ENCODE data around the gene SLC38A11. TPM values are rescaled to one million over a fixed set of nuclear protein-coding genes. Genes with fewer than 3 reads are reported as not detected.

Gene SLC38A11
- polyA plus RNA-seq, 1 experiment: 0.52 TPM

- POLR2A ChIA-PET: no interaction called here
- CTCF ChIA-PET: interaction anchor here (1.1 kb wide), 1 partner anchor 179 kb away, joined by 5 read pairs; no protein-coding TSS in a partner anchor
- no peaks in the 10 kb centered on the region for H3K9me3 ChIP-seq (ENCODE audit: control insufficient read depth, insufficient read depth, low read length)
- no peak overlapping the region for H3K27ac ChIP-seq (ENCODE audit: low read depth, low read length)
- H3K4me3 ChIP-seq (ENCODE audit: low read depth, low read length): no peak overlapping the region
- peak; percentile 52 for TF ChIP-seq CTCF (IDR thresholded peaks at IDR 0.05; ENCODE audit: low read depth, low read length)
- DNase-seq (ENCODE audit: low read depth, low spot score): no peak
- no peaks in the 10 kb centered on the region for H3K27me3 ChIP-seq (ENCODE audit: control insufficient read depth, insufficient read depth, low read length)
Observed at GRCh38 chr2:164917296-164917903, 37.9 kb downstream of the SLC38A11 start.

DNA sequence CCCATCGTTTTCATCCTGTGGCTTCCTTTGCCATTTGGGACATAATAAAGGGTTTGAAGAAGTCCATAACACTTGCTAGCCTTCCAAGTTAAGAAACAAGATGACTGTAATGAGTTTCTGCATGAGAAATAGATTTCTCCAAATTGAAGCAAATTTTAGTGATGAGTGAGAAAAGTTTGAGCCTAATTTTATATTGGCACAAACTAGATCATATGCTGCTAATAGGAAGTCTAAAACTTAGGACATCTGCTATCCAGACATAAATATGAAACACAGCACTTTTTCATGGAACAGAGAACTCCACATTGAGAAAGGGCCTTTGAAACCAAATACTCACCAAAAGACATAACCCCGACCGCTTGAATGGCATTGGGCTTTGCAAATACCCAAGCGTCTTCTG lies 39.8 kb downstream of the SLC38A11 start:
- ChIA-PET POLR2A (no interaction called here), CTCF (no interaction called here)
- no peak for TF ChIP-seq CTCF (IDR thresholded peaks at IDR 0.05; ENCODE audit: low read depth, low read length)
- Histone ChIP-seq H3K27ac (ENCODE audit: low read depth, low read length) (no peak overlapping the region), H3K4me3 (ENCODE audit: low read depth, low read length) (no peak overlapping the region), H3K9me3 (ENCODE audit: control insufficient read depth, insufficient read depth, low read length) (no peaks in the 10 kb centered on the region), H3K27me3 (ENCODE audit: control insufficient read depth, insufficient read depth, low read length) (no peaks in the 10 kb centered on the region)
- no peak for DNase-seq (ENCODE audit: low read depth, low spot score)

- POLR2A ChIA-PET: no interaction called here
- no peak overlapping the region for H3K27ac ChIP-seq (ENCODE audit: low read depth, low read length)
Observed at GRCh38 chr2:164913640-164914350, 41.5 kb downstream of the SLC38A11 start.

DNA sequence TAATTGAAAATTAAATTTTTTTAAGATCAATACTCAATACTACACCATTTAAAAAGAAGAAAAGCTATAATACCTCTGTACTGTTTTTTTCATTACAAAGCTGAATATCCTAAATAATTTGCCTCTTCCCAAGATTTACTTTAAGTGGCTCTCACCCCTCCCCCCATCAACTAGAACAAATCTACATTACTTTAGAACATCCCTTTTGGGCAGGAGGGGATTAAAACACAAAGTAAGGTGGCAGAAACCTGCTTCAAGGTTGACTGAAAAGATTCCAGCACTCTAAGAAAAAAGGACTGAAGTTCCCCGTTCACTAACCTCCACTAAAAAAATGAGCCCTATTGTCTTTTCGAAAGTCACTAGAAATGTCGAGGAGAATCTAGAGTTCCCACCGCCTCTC lies 42.3 kb downstream of the SLC38A11 start:
- Histone ChIP-seq H3K4me3 (ENCODE audit: low read depth, low read length) (no peak overlapping the region), H3K27ac (ENCODE audit: low read depth, low read length) (no peak overlapping the region), H3K27me3 (ENCODE audit: control insufficient read depth, insufficient read depth, low read length) (no peaks in the 10 kb centered on the region), H3K9me3 (ENCODE audit: control insufficient read depth, insufficient read depth, low read length) (no peaks in the 10 kb centered on the region)
- ChIA-PET CTCF (interaction anchor here (0.7 to 2.4 kb wide), 9 partner anchors 9 to 177 kb away, joined by 3 to 16 read pairs (median 5); partner anchors contain the start of gene COBLL1), POLR2A (no interaction called here)
- TF ChIP-seq CTCF (IDR thresholded peaks at IDR 0.05; ENCODE audit: low read depth, low read length): no peak
- no peak for DNase-seq (ENCODE audit: low read depth, low spot score)

More at GRCh38 chr2:164913640-164914350, 41.5 kb downstream of the SLC38A11 start:
- peak; percentile 30; the same call in 1 of the 2 replicates for TF ChIP-seq CTCF (IDR thresholded peaks at IDR 0.05; ENCODE audit: low read depth, low read length)
- CTCF ChIA-PET: interaction anchor here (0.6 to 2.4 kb wide), 11 partner anchors 8 to 1137 kb away, joined by 3 to 16 read pairs (median 5); partner anchors contain the start of gene COBLL1
- no peak for DNase-seq (ENCODE audit: low read depth, low spot score)
- H3K27me3 ChIP-seq (ENCODE audit: control insufficient read depth, insufficient read depth, low read length): no peaks in the 10 kb centered on the region
- H3K4me3 ChIP-seq (ENCODE audit: low read depth, low read length): no peak overlapping the region
- H3K9me3 ChIP-seq (ENCODE audit: control insufficient read depth, insufficient read depth, low read length): no peaks in the 10 kb centered on the region

- no peak for TF ChIP-seq CTCF (IDR thresholded peaks at IDR 0.05; ENCODE audit: low read depth, low read length)
- ChIA-PET CTCF (interaction anchor here (2.4 kb wide), 1 partner anchor 174 kb away, joined by 7 read pairs; no protein-coding TSS in a partner anchor), POLR2A (no interaction called here)
- no peaks in the 10 kb centered on the region for H3K9me3 ChIP-seq (ENCODE audit: control insufficient read depth, insufficient read depth, low read length)
- no peak for DNase-seq (ENCODE audit: low read depth, low spot score)
- no peak overlapping the region for H3K4me3 ChIP-seq (ENCODE audit: low read depth, low read length)
- H3K27me3 ChIP-seq (ENCODE audit: control insufficient read depth, insufficient read depth, low read length): no peaks in the 10 kb centered on the region
- no peak overlapping the region for H3K27ac ChIP-seq (ENCODE audit: low read depth, low read length)
Observed at GRCh38 chr2:164911832-164912231, 43.5 kb downstream of the SLC38A11 start.
